H4 (cell line): ENCODE data around the gene GPBP1. TPM values are rescaled to one million over a fixed set of nuclear protein-coding genes. Genes with fewer than 3 reads are reported as not detected.
"Not testable (repeated sequence)": the region's sequence is repeated elsewhere in the genome, so short reads cannot be mapped to it uniquely, and the experiment has no call there.

Source experiments
- DNase-seq: peaks from one replicate; pipeline ENCODE4 v3.0.0-alpha.2; 2015; ENCODE audit warnings: low spot score
- total RNA-seq: library from RNA; depleted of rRNA; stranded (reverse); fragments of >200 nt; shearing (Covaris generic); gene quantifications from 2 replicates; pipeline ENCODE4 v1.2.3, GENCODE V29; 2014

Gene GPBP1
- total RNA-seq, 1 experiment from 2014 or later: 39.4 TPM

- peak; percentile 57 for DNase-seq
These were observed 2.5 kb downstream of the GPBP1 start for GRCh38 chr5:57176350-57176857.

DNA sequence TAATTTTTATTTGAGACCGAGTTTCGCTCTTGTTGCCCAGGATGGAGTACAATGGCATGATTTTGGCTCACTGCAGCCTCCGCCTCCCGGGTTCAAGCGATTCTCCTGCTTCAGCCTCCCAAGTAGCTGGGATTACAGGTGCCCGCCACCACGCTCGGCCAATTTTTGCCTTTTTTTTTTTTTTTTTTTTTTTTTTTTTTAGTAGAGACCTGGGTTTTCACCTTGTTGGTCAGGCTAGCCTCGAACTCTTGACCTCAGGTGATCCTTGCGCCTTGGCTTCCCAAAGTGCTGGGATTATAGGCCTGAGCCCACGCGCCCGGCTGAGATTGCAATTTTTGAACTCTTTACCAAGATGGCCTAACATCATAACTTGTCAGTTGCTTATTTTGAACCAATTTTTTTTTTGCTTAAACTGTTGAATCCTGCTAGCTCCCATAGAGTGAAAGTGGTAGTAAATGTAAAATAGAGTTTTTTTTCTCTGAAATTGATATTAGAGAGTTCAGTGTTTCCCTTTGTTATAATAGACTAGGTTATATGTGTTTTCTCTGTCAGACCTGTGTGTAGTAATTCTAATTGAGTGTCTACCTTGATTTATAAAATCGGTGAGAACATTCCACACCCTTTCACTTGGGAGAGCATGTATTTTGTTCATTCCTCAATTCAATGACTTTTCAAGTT, 3.8 kb downstream of the GPBP1 start:
- no peak for DNase-seq

- not testable (repeated sequence) for DNase-seq
These were observed 4.4 kb downstream of the GPBP1 start for GRCh38 chr5:57178238-57178637.

DNA sequence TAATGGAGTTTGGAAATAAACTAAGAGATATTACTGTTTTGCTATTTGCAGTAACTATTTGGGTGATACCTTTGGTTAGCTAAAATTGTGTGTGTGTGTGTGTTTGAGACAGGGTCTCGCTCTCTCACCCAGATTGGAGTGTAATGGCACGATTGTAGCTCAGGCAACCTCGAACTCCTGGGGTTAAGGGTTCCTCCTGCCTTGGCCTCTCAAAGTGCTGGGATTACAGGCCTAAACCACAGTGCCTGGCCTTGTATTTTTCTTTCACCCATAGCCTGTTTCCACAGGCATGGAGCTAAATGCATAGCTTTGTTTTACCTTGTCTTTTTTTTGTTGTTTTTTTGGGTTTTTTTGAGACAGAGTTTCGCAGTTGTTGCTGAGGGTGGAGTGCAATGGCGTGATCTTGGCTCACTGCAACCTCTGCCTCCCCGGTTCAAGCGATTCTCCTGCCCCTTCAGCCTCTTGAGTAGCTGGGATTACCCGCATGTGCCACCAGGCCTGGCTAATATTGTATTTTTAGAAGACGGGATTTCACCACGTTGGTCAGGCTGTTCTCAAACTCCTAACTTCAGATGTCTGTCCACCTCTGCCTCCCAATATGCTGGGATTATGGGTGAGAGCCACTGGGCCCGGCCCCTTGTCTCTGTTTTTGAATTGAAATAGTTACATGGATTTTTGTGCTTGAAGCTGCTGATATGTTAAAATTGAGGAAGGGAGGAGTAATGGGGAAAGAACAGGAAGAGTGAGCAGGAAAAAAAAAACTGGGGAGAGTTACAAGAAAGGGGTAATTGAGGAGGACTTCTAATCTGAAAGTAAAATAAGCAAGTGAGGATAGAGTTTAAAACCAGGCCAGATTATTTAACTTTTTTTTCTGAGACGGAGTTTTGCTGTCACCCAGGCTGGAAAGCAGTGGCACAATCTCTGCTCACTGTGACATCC, 5.7 kb downstream of the GPBP1 start:
- DNase-seq: no peak

GRCh38 chr5:57181154-57181553, 7.3 kb downstream of the GPBP1 start:
- DNase-seq: no peak

GRCh38 chr5:57184322-57184721, 10.5 kb downstream of the GPBP1 start:
- DNase-seq: no peak

- DNase-seq: no peak
These were observed 11.5 kb downstream of the GPBP1 start for GRCh38 chr5:57185313-57185712.

DNA sequence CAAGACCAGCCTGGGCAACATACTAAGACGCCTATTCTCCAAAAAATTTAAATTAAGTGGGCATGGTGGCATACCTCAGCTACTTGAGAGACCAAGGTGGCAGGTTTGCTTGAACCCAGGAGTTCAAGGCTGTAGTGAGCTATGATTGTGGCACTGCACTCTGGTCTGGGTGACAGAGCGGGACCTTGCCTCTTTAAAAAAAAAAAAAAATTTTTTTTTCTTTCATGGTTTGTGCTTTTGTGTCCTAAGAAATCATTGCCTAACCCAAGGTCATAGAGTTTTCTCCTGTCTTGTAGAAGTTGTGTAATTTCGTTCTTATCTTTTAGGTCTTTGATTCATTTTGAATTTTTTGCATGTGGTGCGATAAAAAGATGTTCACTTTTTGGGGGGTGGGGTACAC, 12.3 kb downstream of the GPBP1 start:
- DNase-seq: no peak

DNA sequence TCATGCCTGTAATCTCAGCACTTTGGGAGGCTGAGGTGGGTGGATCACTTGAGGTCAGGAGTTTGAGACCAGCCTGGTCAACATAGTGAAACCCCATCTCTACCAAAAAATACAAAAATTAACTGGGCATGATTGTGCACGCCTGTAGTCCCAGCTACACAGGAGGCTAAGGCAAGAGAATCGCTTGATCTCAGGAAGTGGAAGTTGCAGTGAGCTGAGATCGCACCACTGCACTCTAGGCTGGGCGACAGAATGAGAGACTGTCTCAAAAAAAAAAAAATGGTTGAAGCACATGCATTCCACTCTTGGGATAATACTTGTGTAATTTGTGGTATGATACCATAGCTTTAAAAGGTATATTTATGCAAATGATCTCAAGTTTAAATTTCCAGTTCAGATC, 14.1 kb downstream of the GPBP1 start:
- not testable (repeated sequence) for DNase-seq

GRCh38 chr5:57189515-57189914, 15.7 kb downstream of the GPBP1 start:
- no peak for DNase-seq

DNA sequence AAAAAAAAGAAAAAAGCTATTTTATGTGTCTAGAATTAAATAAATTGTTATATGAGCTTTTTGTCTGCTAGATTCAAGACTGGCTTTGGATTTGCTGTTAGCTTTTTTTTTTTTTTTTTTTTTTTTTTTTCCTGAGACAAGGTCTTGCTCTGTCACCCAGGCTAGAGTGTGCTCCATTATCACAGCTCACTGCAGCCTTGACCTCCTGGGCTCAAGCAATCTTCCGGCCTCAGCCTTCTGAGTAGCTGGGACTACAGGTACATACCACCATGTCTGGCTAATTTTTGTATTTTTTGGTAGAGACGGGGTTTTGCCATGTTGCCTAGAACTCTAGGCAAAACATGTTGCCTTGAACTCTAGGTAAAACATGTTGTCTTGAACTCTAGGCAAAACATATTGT, 16.7 kb downstream of the GPBP1 start:
- DNase-seq: no peak

DNA sequence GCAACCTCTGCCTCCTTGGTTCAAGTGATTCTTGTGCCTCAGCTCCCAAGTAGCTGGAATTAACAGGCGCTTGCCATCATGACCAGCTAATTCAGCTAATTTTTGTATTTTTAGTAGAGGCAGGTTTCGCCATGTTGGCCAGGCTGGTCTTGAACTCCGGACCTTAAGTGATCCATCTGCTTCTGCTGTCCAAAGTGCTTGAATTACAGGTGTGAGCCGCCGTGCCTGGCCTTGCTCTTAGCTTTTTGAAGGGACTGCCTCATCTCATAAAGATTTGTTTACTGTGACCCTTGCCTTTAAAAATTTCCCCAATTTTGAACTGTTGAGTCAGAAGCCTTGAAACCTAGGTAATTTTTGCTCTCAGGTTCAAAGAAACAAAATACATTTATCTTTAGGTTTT, 17.3 kb downstream of the GPBP1 start:
- DNase-seq: no peak

DNA sequence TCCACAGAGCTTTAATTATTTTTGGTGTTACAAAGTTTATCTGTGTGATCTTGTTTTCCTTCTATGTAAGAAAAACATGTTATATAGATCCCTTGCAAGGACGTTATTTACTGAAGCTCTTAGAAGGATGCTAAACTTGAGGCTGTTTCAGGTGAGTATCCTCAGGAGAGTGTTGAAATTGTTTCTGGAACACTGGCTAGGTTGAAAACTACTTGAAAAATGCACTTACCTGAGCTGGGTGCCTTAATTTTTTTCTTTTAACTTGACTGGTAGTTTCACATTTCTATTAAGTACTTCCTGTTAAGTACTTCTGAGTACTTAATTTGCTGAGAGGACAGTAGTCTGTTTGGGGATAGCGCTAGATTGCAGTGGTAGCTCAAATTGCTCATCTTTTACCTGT, 18.1 kb downstream of the GPBP1 start:
- DNase-seq: no peak

GRCh38 chr5:57192832-57193231, 19.0 kb downstream of the GPBP1 start:
- not testable (repeated sequence) for DNase-seq

DNA sequence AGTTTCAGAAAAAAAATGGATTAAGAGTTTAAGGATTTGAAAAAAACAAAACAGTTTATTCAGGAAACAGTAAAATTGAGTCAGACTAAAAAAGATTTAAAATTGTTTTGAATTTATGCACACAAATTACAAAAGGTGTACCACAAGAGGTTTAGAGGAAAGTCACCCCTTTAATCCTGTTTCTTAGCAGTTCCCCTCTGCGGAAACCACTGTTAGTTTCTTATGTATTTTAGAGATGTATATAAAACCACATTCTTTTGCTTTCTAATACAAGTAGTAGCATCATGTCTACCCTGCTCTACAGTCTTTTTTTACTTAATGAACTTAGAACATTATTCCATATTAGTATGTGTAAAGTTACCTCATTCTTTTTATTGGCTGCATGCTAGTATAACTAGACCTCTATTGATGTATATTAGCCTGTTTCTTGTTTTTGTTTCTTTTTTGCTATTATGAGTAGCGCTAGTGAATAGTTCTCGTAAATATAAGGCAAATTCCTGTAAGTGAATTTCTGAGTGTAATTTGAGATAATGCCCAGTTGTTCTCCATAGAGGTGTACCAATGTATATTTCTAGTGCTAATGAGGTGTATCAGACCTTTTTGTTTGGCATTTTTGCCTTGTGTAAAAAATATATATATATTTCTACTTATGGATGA, 20.0 kb downstream of the GPBP1 start:
- no peak for DNase-seq

DNA sequence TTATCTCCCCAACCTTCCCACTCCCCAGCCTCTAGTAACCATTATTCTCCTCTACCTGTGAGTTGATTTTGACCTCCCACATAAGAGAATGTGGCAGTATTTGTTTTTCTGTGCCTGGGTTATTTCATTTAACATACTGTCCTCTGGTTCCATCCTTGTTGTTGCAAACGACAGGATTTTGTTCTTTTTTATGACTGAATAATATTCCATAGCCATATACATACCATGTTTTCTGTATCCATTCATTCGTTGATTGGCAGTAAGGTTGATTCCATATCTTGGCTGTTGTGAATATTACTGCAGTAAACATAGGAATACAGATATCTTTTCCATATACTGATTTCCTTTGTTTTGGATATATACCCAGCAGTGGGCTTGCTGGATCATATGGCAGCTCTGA, 20.8 kb downstream of the GPBP1 start:
- DNase-seq: no peak

DNA sequence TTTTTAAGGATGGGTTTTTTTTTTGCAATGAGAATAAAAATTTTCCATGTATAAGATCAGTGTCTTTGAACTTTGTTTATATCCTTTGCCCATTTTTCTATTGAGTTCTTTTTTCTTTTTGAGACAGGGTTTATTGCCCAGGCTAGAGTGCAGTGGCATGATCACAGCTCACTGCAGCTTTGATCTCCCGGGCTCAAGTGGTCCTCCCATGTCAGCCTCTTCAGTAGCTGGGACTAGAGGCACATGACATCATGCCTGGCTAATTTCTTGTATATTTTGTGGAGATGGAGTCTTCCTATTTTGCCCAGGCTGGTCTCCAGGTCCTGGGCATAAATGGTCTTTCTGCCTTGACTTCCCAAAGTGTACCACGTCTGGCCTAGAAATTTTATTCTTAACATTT, 21.2 kb downstream of the GPBP1 start:
- DNase-seq: no peak

- no peak for DNase-seq
These were observed 26.0 kb downstream of the GPBP1 start for GRCh38 chr5:57199866-57200265.

- DNase-seq: no peak
These were observed 29.0 kb downstream of the GPBP1 start for GRCh38 chr5:57202811-57203210.

DNA sequence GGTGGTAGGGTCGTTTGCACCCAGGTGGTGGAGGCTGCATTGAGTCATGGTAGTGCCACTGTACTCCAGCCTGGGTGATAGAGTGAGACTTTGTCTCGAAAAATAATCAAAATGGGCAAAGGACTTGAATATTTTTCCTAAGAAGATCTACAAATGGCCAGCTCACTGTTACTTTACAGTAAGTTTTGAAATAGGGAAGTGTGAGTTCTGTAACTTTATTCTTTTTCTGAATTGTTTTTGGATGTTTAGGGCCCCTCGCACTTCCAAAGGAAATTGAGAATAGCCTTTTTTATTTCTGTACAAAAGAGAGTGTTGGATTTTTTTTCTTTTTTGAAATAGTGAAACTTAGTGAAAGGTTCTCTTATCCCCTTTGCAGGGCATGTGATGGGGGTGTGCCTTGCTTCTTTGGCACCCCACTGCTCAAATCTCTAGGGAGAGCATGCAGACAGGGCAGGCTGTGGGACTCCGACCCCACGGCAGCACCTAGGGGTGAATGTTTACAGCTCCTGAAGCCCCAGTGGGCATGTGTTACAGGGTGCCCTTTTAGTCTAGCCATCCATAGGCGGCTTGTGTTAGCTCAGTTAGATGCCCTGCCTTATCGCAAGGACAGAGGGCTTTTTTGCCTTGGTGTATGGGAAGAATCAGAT, 33.3 kb downstream of the GPBP1 start:
- DNase-seq: no peak

- DNase-seq: no peak
These were observed 33.8 kb downstream of the GPBP1 start for GRCh38 chr5:57207681-57208080.
